T-cell (primary cell): ENCODE results near the gene COL4A1. TPM values are rescaled to one million over a fixed set of nuclear protein-coding genes. Genes with fewer than 3 reads are reported as not detected.

Source experiments
- ATAC-seq, 4 experiments: fragments of 200-7000 bp in 3 of 4; fragments of 150-1000 bp in 1 of 4; cut with Tn5 transposase; replicated peaks in 1 of 4; 1 replicate in 3 of 4; 2 replicates in 1 of 4; pipeline ENCODE4 v1.10.0; 2021; ENCODE audit warnings: moderate library complexity in 3 of 4, mild to moderate bottlenecking in 2 of 4, moderate number of reproducible peaks in 1 of 4
- CTCF ChIA-PET, 2 donors: fragments of 300-600 bp; sonication (Branson Sonifier 250); formaldehyde crosslinking; loops; one replicate each; lab custom pipeline; 2022; ENCODE audit warnings: antibody characterized with exemption in 2 of 2; lab: Charles Lee
- POLR2A ChIA-PET, 2 donors: fragments of 300-600 bp; sonication (Branson Sonifier 250); formaldehyde crosslinking; loops; one replicate each; lab custom pipeline; 2022; ENCODE audit warnings: antibody characterized with exemption in 2 of 2; lab: Charles Lee
- DNase-seq, 35 experiments: peaks; one replicate each; pipeline versions ENCODE4 v3.0.0 to v3.0.0-alpha.2; 2013 to 2023
- H3K27ac ChIP-seq: one replicate; pipeline ENCODE4 v1.5.1; 2013; ENCODE audit warnings: low read length
- H3K27me3 ChIP-seq, 2 experiments: replicated peaks in 1 of 2; 1 replicate in 1 of 2; 2 replicates in 1 of 2; pipeline versions ENCODE4 v1.6.1 to v1.7.0; 2013; ENCODE audit warnings: low read length in 1 of 2, mixed read lengths in 1 of 2; ENCODE audit not compliant: control insufficient read depth in 2 of 2, insufficient read depth in 2 of 2; ENCODE audit errors: extremely low read depth in 1 of 2
- H3K36me3 ChIP-seq, 2 donors: 1 replicate in 1 of 2; 2 replicates in 1 of 2; pipeline versions ENCODE4 v1.6.1 to v1.7.0; 2013; ENCODE audit warnings: low read length in 1 of 2; ENCODE audit not compliant: control insufficient read depth in 2 of 2, insufficient read depth in 1 of 2; ENCODE audit errors: extremely low read depth in 1 of 2
- H3K4me1 ChIP-seq, 2 experiments: 1 replicate in 1 of 2; 2 replicates in 1 of 2; pipeline versions ENCODE4 v1.6.1 to v1.7.0; 2013; ENCODE audit warnings: low read length in 2 of 2, mixed read lengths in 1 of 2; ENCODE audit not compliant: insufficient read depth in 2 of 2, control insufficient read depth in 1 of 2; ENCODE audit errors: extremely low read depth in 1 of 2
- H3K4me3 ChIP-seq, 2 donors: 1 replicate in 1 of 2; 2 replicates in 1 of 2; pipeline versions ENCODE4 v1.5.1 to v1.7.0; 2013; ENCODE audit warnings: mild to moderate bottlenecking in 2 of 2, low read length in 1 of 2, moderate library complexity in 1 of 2; ENCODE audit not compliant: control insufficient read depth in 1 of 2; ENCODE audit errors: extremely low read depth in 1 of 2
- H3K9me3 ChIP-seq: 2 replicates; pipeline ENCODE4 v1.7.0; 2013
- H3K27ac Mint-ChIP-seq, 2 donors: one replicate each; pipeline ENCODE4 v1.8.0; 2020 to 2021; ENCODE audit warnings: mild to moderate bottlenecking in 2 of 2, mixed read lengths in 2 of 2
- H3K27me3 Mint-ChIP-seq, 2 donors: one replicate each; pipeline ENCODE4 v1.8.0; 2021 to 2022; ENCODE audit warnings: mixed read lengths in 2 of 2
- H3K36me3 Mint-ChIP-seq: one replicate; pipeline ENCODE4 v1.8.0; 2021; ENCODE audit warnings: mixed read lengths
- H3K4me1 Mint-ChIP-seq, 3 donors: one replicate each; pipeline ENCODE4 v1.8.0; 2020 to 2022; ENCODE audit warnings: mixed read lengths in 3 of 3, mild to moderate bottlenecking in 1 of 3
- H3K4me3 Mint-ChIP-seq, 3 donors: one replicate each; pipeline ENCODE4 v1.8.0; 2020 to 2022; ENCODE audit warnings: mild to moderate bottlenecking in 3 of 3, mixed read lengths in 3 of 3, moderate library complexity in 3 of 3
- H3K9me3 Mint-ChIP-seq, 3 donors: one replicate each; pipeline ENCODE4 v1.8.0; 2020 to 2022; ENCODE audit warnings: mixed read lengths in 3 of 3
- WGBS: methylation state at CpG from one replicate; pipeline ENCODE4 v1.1.5; 2013; ENCODE audit warnings: missing lambda C conversion rate; ENCODE audit not compliant: insufficient coverage; 5-methylcytosine and 5-hydroxymethylcytosine counted together
- total RNA-seq, 35 experiments: library from RNA in 6 of 35; stranded (reverse) in 6 of 35; fragments of 120-200 nt in 1 of 35; gene quantifications; one replicate each; pipeline versions ENCODE4 v1.2.1 to v1.2.4 and lab custom pipeline; 2013 to 2026

Gene COL4A1
- total RNA-seq, 5 donors from 2014 or later (not counting 1 experiment from before 2014, with no cell fraction given): 0.49 to 1.3 (median 0.85) TPM; not detected in 2

DNA sequence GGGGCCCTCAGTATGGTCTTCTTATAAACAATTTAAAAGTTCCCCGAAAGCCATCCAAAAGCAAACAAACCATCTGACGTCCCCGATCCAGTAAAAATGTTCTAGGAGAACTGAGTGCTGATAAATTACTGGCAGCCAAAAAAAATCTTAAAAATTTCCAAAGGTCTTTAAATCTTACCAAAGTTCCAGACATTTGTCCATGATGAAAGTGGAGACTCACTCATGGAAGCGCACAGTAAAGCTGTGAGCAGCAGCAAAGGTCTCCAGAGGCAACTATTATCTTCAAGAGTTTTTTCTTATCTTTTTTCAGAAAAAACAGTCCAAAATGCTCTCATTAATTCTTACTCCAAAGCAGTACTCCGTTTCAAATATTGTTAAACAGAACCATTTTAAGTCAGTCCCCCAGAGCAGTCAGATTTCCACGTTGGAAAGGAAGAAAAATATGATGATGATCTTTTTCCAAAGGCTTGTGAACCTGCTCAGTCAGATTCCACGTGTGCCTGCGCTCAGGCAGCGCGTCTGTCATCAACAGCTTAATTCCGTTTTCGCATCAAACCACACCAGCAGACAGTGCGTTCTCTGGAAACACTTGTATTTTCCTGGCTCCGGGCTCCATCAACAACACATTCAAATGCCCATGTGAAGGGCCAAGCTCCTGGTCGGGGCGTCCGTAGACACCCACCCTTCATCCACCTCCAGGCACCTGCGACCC, 85.4 kb downstream of the COL4A1 start:
- no peaks in the 10 kb centered on the region for H3K4me1 Mint-ChIP-seq
- ATAC-seq (no peak), DNase-seq (no peak)
- WGBS: 69% methylated on average over 13 of the region's 18 CpGs
- H3K4me3 ChIP-seq: no peak overlapping the region
- ChIA-PET POLR2A (no interaction called here), CTCF (interaction anchor here in 1 of 2 donors (1.5 to 2.2 kb wide), 2 partner anchors 10 to 189 kb away, joined by 3 to 9 read pairs; no protein-coding TSS in a partner anchor)
- H3K27ac ChIP-seq: no peak overlapping the region
- H3K36me3 Mint-ChIP-seq: no peaks in the 10 kb centered on the region
- H3K4me3 Mint-ChIP-seq: no peak overlapping the region
- no peak overlapping the region for H3K27ac Mint-ChIP-seq
- no peaks in the 10 kb centered on the region for H3K9me3 Mint-ChIP-seq
- no peaks in the 10 kb centered on the region for H3K9me3 ChIP-seq
- H3K27me3 ChIP-seq: peaks cover 0 to 7% of the 10 kb centered on the region in 2 experiments
- no peaks in the 10 kb centered on the region for H3K4me1 ChIP-seq
- H3K36me3 ChIP-seq: no peaks in the 10 kb centered on the region
- H3K27me3 Mint-ChIP-seq: peaks cover 19 to 30% of the 10 kb centered on the region in 2 donors

DNA sequence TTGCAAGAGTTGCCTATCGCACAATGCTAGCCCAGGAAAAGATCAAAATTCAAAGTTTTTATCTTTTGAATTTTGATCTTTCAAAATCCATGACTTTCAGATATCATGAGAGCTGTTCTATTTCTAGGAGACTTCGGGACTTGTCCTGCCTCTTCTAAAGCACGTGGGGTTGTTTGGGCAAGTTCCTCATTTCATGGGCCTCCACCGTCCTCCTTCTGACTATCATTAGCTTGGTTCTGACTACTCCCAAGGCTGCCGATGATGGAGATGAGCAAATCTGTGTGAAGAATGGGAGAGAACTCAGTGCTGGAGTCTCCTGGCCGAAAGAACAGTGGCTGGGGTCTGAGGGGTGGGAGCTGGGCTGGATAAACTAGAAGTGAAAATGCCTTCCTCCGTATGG, 86.5 kb downstream of the COL4A1 start:
- no peak overlapping the region for H3K4me3 Mint-ChIP-seq

DNA sequence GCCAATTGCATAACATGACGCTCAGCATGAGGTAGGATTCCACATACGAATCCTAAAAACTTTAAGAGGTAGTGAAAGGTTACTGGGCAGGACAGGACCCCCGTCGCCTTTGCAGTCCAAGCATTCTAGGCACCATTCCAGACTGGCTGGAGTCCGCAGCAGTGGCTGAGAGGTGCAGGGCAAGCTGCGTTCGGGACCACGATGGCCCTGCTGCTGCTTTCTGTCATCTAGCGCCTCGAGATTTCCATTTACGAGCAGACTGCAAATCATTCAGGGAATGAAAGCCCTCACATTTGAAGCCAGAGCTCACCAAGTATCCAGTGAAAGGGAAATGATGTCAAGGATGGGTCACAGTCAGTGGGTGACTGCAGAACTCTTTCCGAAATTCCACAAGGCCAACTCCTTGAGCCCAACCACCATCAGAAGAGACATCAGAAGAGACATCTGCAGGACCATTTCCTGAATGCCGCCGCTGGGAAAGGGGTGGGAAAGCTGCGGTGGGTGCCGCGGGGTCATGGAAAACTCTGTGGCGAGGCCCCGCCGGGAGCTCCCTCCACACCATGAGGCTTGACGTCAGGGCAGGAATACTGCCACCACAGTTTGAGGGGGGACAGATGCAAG, 88.3 kb downstream of the COL4A1 start:
- H3K27ac Mint-ChIP-seq: no peak overlapping the region
- no peaks in the 10 kb centered on the region for H3K9me3 ChIP-seq
- H3K4me3 Mint-ChIP-seq: no peak overlapping the region
- POLR2A ChIA-PET: no interaction called here
- H3K4me3 ChIP-seq: no peak overlapping the region
- 68% methylated on average over 15 of the region's 21 CpGs for WGBS
- no peak for DNase-seq
- no peaks in the 10 kb centered on the region for H3K36me3 ChIP-seq
- H3K27me3 Mint-ChIP-seq: peaks cover 12 to 27% of the 10 kb centered on the region in 2 donors
- CTCF ChIA-PET: no interaction called here
- H3K4me1 Mint-ChIP-seq: no peaks in the 10 kb centered on the region
- H3K4me1 ChIP-seq: no peaks in the 10 kb centered on the region
- peaks cover 0 to 11% of the 10 kb centered on the region in 2 experiments for H3K27me3 ChIP-seq
- no peaks in the 10 kb centered on the region for H3K36me3 Mint-ChIP-seq
- H3K9me3 Mint-ChIP-seq: no peaks in the 10 kb centered on the region
- ATAC-seq: no peak
- H3K27ac ChIP-seq: no peak overlapping the region

More for the DNA sequence above, 86.5 kb downstream of the COL4A1 start:
- no peaks in the 10 kb centered on the region for H3K4me1 ChIP-seq
- Mint-ChIP-seq H3K27me3 (peaks cover 16 to 30% of the 10 kb centered on the region in 2 donors), H3K27ac (no peak overlapping the region), H3K9me3 (no peaks in the 10 kb centered on the region), H3K36me3 (no peaks in the 10 kb centered on the region), H3K4me1 (no peaks in the 10 kb centered on the region)
- CTCF ChIA-PET: interaction anchor here in 1 of 2 donors (0.6 to 2.2 kb wide), 4 partner anchors 11 to 1209 kb away, joined by 3 to 9 read pairs (median 6); no protein-coding TSS in a partner anchor
- H3K9me3 ChIP-seq: no peaks in the 10 kb centered on the region
- POLR2A ChIA-PET: no interaction called here
- DNase-seq: no peak
- ATAC-seq: no peak
- peaks cover 0 to 7% of the 10 kb centered on the region in 2 experiments for H3K27me3 ChIP-seq
- no peaks in the 10 kb centered on the region for H3K36me3 ChIP-seq
- no peak overlapping the region for H3K4me3 ChIP-seq
- 54% methylated on average over 5 of the region's 7 CpGs for whole genome bisulfite sequencing
- no peak overlapping the region for H3K27ac ChIP-seq

DNA sequence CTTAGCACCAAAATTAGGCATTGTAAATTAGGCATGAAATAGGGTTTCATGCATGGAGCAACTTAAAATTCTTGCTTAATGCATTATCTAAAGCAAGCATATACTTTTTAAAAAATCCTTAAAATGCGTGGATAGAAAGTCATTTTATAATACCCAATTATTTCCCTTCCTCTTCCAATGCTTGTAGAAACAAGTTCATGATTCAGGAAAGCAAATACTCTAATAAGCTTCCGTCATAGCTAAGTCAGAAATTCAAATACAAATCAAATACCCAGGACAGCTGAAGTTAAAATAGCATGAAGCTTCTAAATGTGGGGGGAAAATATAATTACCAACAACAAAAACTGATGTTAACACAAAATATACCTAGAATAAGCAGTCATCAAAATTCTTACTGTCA, 89.1 kb downstream of the COL4A1 start:
- Mint-ChIP-seq H3K4me3 (no peak overlapping the region), H3K9me3 (no peaks in the 10 kb centered on the region), H3K4me1 (no peaks in the 10 kb centered on the region), H3K27ac (no peak overlapping the region), H3K27me3 (peaks cover 12 to 27% of the 10 kb centered on the region in 2 donors), H3K36me3 (no peaks in the 10 kb centered on the region)
- ChIA-PET CTCF (no interaction called here), POLR2A (no interaction called here)
- no peak for DNase-seq
- H3K4me3 ChIP-seq: no peak overlapping the region
- no peaks in the 10 kb centered on the region for H3K36me3 ChIP-seq
- peaks cover 0 to 13% of the 10 kb centered on the region in 2 experiments for H3K27me3 ChIP-seq
- no peaks in the 10 kb centered on the region for H3K4me1 ChIP-seq
- no peaks in the 10 kb centered on the region for H3K9me3 ChIP-seq
- no peak overlapping the region for H3K27ac ChIP-seq
- ATAC-seq: no peak
- WGBS: no CpG with 5 or more reads among the region's 2 CpGs

DNA sequence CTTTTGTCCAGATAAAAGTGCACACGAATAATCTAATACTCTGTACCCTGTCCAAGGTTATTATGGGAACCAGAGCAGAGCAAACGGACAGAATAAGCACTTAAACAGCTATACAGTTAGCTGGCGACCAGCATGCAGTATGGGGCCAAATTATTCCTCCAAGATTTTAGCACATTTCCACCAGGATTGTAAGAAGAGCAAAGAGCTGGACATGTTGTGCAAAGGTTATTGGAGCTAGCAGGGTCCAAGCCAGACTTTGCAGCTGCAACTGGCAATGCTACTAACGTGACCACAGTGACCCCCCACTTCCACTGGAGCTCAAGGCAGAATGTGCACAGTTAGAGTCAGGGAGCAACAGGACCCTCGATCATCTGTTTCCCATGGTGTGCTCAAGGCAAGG, 89.9 kb downstream of the COL4A1 start:
- H3K9me3 ChIP-seq: no peaks in the 10 kb centered on the region
- Mint-ChIP-seq H3K4me3 (no peak overlapping the region), H3K36me3 (no peaks in the 10 kb centered on the region), H3K27me3 (peaks cover 10 to 27% of the 10 kb centered on the region in 2 donors), H3K27ac (no peak overlapping the region), H3K4me1 (no peaks in the 10 kb centered on the region), H3K9me3 (no peaks in the 10 kb centered on the region)
- CTCF ChIA-PET: no interaction called here
- H3K4me1 ChIP-seq: no peaks in the 10 kb centered on the region
- POLR2A ChIA-PET: no interaction called here
- peaks cover 0 to 15% of the 10 kb centered on the region in 2 experiments for H3K27me3 ChIP-seq
- no peak for ATAC-seq
- no peak overlapping the region for H3K27ac ChIP-seq
- H3K36me3 ChIP-seq: no peaks in the 10 kb centered on the region
- H3K4me3 ChIP-seq: no peak overlapping the region
- no peak for DNase-seq
- WGBS: 59% methylated on average over 3 of the region's 5 CpGs

DNA sequence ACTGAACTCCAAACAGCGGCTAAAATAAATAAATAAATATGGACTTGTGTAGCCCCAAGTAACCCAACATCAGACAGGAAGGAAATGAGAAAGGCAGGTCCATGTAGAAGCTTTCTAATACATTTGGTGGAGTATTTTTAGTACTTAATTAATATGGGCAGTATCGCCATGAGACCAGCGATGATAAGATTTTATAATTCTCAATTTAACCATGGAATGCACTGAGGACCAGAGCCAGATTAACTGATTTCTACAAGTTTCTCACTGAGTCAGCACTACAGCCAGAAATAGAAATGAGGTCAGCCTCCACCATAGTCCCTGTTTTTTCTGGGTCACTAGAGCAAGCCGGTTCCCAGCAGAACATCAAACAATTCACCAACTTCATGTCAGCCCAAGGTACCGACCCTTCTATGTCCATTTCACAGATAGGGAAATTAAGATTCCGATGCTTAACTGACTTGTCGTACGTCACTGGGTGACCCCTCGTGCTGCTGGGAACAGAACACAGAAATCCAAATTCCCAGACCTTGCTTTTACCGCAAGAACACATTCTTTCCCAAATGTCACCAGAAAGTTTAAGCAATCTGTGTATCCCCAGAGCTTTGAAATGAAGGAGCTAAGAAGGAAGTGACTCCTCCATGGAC, 90.4 kb downstream of the COL4A1 start:
- POLR2A ChIA-PET: no interaction called here
- H3K9me3 Mint-ChIP-seq: no peaks in the 10 kb centered on the region
- no peak overlapping the region for H3K27ac Mint-ChIP-seq
- DNase-seq: no peak
- Histone ChIP-seq H3K4me1 (no peaks in the 10 kb centered on the region), H3K27me3 (peaks cover 0 to 11% of the 10 kb centered on the region in 2 experiments), H3K36me3 (no peaks in the 10 kb centered on the region), H3K9me3 (no peaks in the 10 kb centered on the region), H3K27ac (no peak overlapping the region), H3K4me3 (no peak overlapping the region)
- WGBS: 93% methylated on average over 5 of the region's 10 CpGs
- H3K36me3 Mint-ChIP-seq: no peaks in the 10 kb centered on the region
- no peak for ATAC-seq
- H3K4me3 Mint-ChIP-seq: no peak overlapping the region
- CTCF ChIA-PET: interaction anchor here in 1 of 2 donors (0.6 kb wide), 1 partner anchor 152 kb away, joined by 3 read pairs; no protein-coding TSS in a partner anchor
- peaks cover 5 to 25% of the 10 kb centered on the region in 2 donors for H3K27me3 Mint-ChIP-seq
- no peaks in the 10 kb centered on the region for H3K4me1 Mint-ChIP-seq
